B cell (primary cell): ENCODE results near the gene ATG7.

ENCODE experiments used
- CTCF ChIP-seq: fragments of 200-600 bp; IDR thresholded peaks from one replicate; pipeline ENCODE4 v1.8.0; 2022; ENCODE audit warnings: antibody characterized with exemption, mild to moderate bottlenecking
- EZH2 ChIP-seq: IDR thresholded peaks from 2 replicates; pipeline ENCODE4 v1.6.1; 2012; ENCODE audit warnings: borderline replicate concordance, low read depth, mild to moderate bottlenecking, moderate library complexity, low read length; ENCODE audit not compliant: insufficient read depth, poor library complexity, severe bottlenecking

DNA sequence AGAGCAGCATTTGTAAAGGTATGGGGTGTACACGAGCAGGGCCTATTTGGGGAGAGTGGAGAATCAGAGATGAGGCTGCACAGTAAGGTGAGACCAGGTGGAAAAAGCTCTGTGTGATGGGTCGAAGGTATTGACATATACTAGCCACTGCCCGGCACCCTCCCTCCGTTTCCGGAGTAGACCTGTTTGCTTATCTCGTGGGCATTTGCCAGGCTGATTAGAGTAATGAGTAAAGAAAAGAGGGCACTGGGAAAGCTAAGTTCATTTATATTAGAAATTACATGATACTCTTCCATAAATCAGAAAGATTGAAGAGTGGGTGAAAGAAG is 46.2 kb upstream of the ATG7 start:
- TF ChIP-seq CTCF (no peak), EZH2 (no peak)
